HG03025 (cell line): ENCODE measurements around the gene CD96.
A peak's percentile ranks its signal among the peaks of the same experiment; 100 is the strongest.
"Not testable (repeated sequence)": the region's sequence is repeated elsewhere in the genome, so short reads cannot be mapped to it uniquely, and the experiment has no call there.

ENCODE experiments used
- ATAC-seq: cut with Tn5 transposase; IDR thresholded peaks from one replicate; pipeline ENCODE4 v1.9.1; 2021; ENCODE audit warnings: mild to moderate bottlenecking, moderate library complexity; ENCODE audit not compliant: unreplicated experiment, low FRiP score

The CD96 gene, protein sequence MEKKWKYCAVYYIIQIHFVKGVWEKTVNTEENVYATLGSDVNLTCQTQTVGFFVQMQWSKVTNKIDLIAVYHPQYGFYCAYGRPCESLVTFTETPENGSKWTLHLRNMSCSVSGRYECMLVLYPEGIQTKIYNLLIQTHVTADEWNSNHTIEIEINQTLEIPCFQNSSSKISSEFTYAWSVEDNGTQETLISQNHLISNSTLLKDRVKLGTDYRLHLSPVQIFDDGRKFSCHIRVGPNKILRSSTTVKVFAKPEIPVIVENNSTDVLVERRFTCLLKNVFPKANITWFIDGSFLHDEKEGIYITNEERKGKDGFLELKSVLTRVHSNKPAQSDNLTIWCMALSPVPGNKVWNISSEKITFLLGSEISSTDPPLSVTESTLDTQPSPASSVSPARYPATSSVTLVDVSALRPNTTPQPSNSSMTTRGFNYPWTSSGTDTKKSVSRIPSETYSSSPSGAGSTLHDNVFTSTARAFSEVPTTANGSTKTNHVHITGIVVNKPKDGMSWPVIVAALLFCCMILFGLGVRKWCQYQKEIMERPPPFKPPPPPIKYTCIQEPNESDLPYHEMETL

DNA sequence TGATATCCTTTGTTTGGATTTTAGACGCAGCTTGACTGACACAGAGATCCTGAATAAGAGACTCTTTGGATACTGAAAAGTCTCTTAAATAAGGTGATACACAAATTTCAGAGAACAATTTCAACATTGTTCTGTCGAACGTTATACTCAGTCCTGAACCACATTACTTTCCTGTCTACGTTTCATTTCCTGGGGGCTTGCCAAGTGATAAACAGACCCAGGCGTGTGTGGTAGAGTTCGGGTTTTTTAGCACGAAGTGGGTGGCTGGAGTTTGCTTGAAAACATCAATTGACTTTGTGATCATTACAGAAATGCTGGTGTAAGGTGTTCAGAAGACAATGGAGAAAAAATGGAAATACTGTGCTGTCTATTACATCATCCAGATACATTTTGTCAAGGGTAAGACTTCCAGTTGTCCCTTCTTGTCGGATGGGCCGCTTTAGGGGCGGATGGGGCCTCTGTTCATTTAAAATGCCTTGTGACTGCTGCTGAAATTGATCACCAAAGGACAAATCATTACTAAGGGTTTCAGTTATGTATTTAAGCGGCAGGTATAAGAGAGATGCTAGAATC is at the start of gene CD96:
CD96 (plus strand) TSS at position 287 of the 573 bp plus-strand sequence; CDS start at position 339, 52 bp downstream.
- ATAC-seq = no peak

DNA sequence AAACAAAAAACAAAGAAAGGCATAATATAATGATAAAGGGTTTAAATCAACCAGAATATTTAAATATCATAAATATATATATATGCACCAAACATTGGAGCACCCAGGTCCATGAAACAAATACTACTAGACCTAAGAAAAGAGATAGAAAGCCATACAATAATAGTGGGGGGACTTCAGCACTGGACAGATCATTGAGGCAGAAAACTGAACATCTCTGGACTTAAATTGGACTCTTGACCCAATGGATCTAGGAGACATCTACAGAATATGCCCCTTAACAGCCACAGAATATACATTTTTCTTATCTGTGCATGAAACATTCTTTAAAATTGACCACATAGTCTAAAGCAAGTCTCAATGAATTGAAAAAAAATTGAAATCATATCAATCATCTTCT is 48.7 kb upstream of the CD96 start:
- no peak for ATAC-seq

DNA sequence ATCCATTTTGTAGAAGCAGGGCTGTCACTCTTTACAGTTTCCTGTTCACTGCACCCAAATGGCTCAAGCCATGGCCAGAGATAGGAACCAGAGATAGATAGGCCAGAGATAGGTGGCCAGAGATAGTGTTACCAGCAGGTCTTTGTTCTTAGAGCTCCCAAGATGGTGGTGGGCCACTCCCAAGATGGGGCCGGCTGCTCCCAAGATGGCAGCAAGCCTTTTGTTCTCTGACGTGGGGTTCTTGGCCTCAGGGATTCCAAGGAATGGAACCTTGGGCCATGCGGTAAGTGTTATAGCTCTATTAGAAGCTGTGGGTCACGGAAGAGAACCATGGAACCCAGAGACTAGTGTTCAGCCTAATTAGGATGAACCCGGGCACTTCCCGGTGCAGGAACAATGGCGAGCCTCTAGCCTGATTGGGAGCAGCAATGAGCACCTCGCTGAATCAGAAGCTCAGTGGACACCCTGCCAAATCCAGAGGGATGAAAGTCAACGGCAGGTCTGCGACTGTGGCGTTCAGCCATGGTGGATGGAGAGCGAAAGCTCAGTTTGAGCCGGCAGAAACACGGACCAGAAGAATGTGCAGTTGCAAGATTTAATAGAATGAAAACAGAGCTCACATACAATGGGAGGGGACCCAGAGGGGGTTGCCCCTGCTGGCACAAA is 45.0 kb upstream of the CD96 start:
- no peak for ATAC-seq

DNA sequence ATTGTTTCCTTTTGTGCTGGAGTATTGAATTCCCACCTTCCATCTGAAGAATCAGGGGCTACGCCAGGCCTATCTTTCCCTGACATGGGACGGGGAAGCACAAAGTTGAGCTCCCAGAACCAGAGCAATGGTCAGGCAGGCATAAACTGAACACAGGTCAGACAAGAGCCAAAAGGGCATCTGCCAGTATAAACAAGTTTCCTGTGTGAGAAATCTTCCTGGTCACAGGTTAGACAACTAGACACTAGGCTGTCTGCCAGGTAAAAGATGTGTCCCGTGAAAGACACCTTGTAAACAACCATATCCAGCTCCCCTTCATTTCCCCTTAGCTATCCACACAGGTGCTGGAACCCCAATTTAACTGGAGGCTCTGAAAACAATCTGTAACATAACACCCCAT is 44.0 kb upstream of the CD96 start:
- no peak for ATAC-seq

DNA sequence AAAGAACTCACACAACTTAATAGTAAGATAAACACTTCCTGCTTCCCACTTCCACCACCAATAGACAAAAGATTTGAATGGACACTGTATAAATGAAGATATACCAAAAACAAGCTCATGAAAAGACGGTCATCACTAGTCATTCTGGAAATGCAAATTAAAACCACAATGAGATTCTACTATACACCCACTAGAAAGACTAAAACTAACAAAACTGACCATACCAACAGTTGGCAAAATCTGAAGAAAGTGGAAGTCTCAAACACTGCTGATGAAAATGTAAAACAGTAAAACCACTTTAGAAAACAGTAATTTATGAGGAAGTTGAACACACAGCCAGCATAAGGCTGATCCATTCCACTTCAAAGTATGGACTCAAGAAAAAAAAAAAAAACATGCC is 35.6 kb upstream of the CD96 start:
- no peak for ATAC-seq

DNA sequence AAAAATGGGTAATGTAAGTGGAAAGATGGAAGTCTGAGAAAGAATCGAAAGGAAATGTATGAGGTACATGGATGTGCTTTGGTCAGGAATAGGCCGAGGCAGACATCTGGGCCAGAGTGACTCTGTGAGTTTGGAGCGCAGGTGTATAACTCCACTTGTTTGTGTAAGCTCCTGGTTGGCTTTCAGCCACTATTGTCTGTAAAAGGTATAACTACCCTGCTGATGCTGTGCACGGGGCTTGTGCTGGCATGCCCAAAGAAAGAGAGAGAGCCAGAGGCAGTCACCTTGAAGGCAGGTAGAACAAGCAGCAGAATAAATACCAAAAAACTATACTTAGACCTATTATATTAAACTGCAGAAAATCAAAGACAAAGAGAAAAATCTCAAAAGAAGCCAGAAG is 32.7 kb upstream of the CD96 start:
- no peak for ATAC-seq

DNA sequence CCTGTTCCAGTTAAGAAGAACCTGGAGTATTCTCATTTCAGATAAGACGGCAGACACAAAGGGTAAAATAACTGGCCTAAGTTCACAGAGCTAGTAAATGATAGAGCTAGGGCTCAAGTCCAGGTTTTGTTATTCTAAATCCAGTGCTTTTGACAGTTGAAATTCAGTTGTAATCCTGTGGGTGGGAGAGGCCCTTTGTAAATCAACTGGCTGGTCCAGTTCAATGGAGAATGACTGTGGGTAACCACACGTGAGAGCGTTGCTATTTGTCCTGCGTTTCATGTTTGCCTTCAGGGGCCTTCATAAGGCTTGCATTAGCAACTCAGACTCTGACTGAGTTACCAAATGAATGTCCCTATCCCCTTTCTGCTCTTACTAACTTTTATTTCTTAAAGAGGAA is 24.2 kb upstream of the CD96 start:
- no peak for ATAC-seq

DNA sequence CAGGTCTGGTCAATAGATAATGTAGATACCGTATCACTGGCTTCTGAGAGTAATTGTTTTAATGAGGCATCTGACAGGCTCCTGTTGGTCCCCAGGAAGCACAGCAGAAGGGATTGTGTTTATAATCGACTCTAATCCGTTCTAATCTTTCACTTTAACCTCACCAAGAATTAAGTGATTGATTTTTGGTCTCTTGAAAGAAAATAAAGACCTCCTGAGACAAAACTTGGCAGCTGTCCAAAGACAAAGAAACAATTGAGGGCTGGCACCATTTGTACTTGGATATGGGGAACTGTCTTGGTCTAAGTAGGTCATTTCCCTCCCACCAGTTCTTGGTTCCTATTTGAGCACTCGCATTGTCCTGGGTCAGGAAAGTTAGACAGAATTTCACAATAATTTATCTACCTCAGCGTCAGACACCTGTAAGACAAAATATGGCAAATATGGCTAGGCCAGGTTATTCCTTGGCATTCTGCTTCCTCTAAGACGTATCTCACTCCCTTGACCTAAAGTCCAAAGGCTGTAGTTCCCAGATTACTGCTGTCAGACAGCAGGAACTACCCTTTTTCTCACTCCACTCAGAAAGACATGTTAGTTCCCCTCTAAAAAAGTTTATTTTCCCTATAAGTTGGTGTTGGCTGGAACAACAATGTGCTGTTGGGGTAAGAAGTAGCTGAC is 22.7 kb upstream of the CD96 start:
- no peak for ATAC-seq

DNA sequence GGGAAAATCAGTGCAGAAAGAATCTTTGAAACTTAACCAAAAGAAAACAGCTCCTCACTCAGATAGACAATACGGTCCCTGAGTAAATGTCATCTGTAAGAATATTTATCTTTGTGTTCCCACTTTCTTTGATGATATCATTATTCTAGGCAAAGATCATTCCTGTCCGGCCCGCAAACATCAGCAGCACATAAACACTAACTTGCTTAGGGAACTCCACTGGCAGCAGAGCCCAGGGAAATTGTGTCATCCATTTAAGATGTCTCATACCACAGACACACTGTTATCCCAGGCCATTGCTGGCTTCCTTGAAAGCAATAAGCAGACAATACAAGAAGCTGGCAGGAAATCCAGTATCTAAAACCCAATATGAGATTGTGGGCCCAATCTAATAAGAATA is 20.1 kb upstream of the CD96 start:
- ATAC-seq = no peak

DNA sequence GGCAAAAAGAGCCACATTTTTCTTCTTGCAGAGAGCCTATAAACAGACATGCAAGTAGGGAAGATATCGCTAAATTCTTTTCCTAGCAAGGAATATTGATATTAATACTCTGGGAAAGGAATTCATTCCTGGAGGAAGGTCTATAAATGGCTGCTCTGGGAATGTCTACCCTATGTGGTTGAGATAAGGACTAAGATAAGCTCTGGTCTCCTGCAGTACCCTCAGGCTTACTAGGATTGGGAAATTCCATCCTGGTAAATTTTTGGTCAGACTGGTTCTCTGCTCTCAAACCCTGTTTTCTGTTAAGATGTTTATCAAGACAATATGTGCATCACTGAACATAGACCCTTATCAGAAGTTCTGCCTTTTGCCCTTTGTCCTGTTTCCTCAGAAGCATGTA is 17.5 kb upstream of the CD96 start:
- not testable (repeated sequence) for ATAC-seq

DNA sequence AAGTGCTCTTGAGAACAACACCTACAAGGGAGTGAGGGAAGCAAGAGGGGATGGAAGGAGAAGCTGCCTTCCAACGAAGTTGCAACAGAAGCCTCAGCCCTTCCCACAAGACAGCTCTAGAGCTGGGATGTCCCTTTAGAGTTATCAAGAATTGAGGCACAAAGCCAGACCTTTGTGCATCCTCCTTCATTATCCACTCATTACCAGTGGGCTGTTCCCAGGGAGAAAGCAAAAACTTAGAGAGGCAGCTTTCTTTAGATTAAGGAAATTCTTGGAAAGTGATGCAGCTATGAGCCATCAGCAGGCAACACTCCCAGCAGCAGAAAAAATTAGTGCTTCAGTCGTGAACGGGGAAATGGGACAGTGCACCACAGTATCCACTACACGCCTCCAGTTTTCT is 10.6 kb upstream of the CD96 start:
- no peak for ATAC-seq

DNA sequence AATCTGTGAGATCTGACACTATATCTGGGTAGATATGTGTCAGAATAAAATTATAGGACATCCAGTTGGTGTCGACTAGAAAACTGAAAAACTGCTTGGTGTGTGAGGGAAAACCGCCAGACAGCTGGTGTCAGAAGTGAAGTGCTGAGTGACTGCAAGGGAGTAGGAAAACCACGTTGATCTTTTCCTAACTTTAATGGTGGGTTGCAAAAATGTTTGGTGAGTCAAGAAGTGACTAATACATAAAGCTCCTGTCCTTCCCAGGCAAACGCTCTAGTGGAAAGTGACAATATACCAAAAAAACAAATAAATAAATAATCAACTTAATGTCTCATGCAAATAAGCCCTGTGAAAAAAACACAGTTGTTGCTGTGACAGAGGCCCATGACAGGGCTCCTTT is 7.3 kb upstream of the CD96 start:
- no peak for ATAC-seq

DNA sequence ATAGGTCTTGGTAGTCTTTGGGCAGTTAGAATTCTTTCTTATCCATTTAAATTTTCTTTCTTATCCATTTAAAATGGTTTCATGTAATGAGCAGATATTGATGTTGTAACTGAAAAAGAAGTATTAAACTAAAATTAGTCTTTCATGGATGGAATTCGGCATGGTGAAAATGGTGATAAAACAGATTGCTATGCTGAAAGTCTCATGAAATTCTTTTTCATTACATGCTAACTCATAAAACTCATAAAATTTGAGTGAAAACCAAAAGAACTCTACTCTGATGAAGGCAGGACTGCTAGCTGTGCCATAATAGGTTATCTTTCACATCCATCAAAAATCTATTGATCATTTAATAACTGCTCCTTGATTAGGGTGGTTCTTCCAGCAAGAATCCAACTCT is 3.9 kb upstream of the CD96 start:
- ATAC-seq = no peak

DNA sequence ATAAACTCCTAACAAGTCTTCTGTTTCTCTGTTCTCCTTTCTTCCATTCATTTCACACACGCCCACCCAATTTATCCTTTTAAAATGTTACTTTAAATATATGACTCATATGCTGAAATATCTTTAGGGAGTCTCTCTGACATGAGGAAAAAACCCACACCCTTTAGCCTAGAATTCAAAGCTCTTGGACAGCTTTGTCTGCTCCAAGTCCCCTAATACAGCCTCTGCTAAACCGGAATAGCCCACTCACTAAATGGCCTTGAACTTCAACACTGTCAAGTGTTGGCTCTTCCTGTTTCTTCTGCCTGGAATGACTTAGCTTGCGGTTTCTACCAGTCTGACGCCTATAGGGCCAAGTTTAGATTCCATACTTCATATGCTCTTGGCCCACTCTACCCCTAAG is 3.3 kb upstream of the CD96 start:
- peak; percentile 30 for ATAC-seq

DNA sequence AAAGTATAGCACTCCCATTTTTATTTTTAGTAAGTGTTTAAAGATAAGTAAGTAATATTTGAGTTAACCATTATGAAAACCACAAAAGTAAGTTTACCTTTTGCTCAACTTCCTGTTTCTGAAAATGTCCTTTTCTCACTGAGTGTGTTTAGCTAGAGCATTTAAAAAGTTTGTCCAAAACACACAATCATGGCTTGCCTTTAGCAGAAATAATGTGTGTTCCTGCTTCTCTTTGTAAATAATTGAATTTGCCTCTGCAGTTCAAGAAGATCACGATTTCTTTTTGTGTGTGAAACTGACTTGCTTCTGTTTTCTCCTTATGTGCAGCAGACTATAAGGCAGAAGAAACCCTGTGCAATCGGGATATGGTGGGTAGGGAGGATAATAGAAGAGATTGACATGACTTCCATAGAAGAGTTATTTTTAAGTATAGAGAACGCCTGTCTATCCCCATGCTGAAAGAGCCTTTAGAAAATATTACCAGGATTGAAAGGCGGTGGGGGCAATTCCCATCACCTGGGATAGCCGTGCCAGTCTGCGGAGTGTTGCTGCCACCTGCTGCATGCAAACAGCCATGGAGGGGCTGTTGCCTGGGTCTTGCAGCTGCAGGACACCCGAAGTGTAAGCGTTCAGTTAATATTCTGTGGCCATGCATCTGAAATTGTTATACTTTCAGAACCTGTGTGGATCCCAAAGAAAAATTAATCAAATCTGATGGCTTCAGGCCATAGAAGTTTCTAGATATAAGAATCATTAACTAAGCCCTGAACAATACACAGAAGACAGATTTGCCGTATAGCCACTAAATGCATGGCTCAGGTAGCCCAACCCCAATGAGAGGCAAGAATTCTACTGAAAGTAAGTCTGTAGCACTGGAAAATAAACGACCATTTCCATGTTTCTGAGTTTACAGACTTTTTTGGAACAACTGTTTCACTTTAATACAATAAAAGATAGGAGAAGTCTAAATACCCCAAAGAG is 2.4 kb upstream of the CD96 start:
- ATAC-seq = peak; percentile 69

DNA sequence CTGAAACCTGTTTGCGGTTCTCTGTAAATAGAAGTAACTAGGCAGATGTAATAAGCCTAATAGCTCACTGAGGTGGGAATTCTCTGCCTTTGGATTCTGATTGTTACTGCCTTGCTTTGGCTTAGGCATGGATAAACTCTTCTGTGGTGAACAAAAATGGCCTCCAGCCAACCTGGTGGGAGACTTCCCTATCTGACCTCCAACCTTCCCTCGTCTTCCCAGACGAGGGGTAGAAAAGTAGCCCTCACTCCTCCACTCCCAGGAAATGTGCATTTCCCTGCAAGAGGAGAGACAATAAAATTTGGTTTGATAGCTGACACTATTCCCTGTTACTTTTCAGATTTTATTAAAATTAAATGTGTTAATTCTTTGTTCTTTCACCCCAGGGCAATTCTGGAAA is 606 bp upstream of the CD96 start:
- ATAC-seq = no peak

DNA sequence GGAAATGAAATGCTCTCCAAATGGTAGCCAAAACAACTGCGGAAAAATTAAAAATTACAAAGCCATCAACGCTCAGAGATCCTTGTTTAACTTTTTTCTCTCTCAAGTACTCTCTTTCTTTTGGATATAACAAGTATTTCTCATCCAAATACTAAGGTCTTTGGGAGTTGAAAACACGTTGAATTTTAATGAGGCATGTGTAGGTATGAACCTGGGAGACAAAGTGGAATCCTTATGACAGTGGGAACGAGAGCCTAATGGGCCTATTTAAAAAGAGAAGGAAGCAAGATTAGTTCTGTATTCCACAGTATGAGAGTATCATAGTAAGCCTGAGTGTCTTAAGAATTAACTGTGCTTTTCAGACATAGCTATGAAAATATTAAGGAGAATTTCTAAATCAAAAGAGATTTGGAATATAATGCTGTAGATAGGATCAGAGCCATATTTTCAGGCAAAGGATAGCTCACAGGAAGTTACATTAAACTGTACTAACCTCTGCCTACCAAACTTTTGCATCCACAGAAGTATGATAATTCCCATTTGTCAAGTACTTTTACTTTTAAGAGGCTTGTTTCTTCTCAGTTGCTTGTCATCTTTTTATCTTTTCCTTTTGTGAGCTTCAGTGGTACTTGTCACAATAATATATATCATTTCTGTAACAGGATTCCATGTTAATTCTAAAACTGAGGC is 759 bp downstream of the CD96 start:
- no peak for ATAC-seq

DNA sequence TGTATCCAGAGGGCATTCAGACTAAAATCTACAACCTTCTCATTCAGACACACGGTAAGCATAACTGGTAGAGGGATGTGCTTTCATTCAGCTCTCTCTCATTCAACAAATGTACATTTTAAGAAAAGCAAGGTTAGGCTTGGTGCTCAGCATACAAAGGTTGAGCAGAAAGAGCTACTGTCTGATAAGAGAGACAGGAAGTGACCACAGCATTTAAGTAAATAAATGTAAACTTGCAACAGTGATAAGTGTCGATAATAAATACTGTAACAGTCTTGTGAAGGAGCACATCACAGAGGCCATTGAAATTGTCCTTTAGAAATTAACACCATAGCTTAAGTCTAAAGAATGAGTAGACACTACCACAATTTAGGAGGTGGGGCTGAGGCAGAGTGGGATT is 3.4 kb downstream of the CD96 start:
- no peak for ATAC-seq

DNA sequence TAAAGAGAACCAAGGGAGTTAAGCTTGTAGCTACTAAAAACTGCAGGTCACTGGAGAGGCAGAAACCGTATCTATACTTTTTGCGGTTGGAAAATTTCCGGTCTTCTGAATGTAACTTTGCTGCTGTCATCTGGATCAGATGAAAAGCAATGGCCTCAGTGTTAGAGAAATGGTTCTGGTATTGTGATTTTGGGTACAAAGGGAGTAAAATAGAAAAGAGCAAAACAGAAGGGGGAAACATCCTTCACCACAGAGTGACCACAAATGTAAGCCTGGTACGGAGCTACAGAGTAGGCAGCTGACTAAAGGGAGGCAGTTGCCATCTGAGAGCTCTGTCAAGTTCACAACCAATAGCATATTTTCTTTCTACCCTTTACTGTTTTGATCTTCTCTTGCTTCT is 5.6 kb downstream of the CD96 start:
- ATAC-seq = peak; percentile 81
